GM12878 (cell line): ENCODE data around the gene PARP6. TPM values are rescaled to one million over a fixed set of nuclear protein-coding genes. Genes with fewer than 3 reads are reported as not detected.
A peak's percentile ranks its signal among the peaks of the same experiment; 100 is the strongest.

Source experiments
- BACH1 ChIP-seq: fragments of 450-650 bp; IDR thresholded peaks from 2 replicates; pipeline ENCODE4 v1.6.1; 2017; ENCODE audit warnings: mild to moderate bottlenecking, borderline replicate concordance
- ELK1 ChIP-seq: IDR thresholded peaks from 2 replicates; pipeline ENCODE4 v1.6.1; 2012; ENCODE audit warnings: low read depth, low read length, improper control_type of control experiment
- FOS ChIP-seq: IDR thresholded peaks from 3 replicates; pipeline ENCODE4 v1.6.1; 2011; ENCODE audit warnings: borderline replicate concordance; ENCODE audit not compliant: insufficient read length; ENCODE audit errors: extremely low read depth
- FOXM1 ChIP-seq: IDR thresholded peaks from 2 replicates; pipeline ENCODE4 v1.6.1; 2012; ENCODE audit warnings: low read depth, mild to moderate bottlenecking, inconsistent platforms, low read length, moderate library complexity
- GATAD2B ChIP-seq: fragments of 450-650 bp; conservative IDR thresholded peaks from 2 replicates; pipeline ENCODE4 v1.6.1; 2017; ENCODE audit warnings: low read depth, mild to moderate bottlenecking, moderate library complexity
- HCFC1 ChIP-seq: fragments of 150-350 bp; IDR thresholded peaks from 2 replicates; pipeline ENCODE4 v1.6.1; 2014; ENCODE audit warnings: low read length
- HDGF ChIP-seq: fragments of 450-650 bp; IDR thresholded peaks from 2 replicates; pipeline ENCODE4 v1.6.1; 2016; ENCODE audit warnings: antibody characterized with exemption
- IKZF1 ChIP-seq: fragments of 450-650 bp; conservative IDR thresholded peaks from 2 replicates; pipeline ENCODE4 v1.6.1; 2017; ENCODE audit warnings: antibody characterized with exemption, mild to moderate bottlenecking
- JUNB ChIP-seq: IDR thresholded peaks from 2 replicates; pipeline ENCODE4 v1.6.1; 2016; ENCODE audit warnings: antibody characterized with exemption, mild to moderate bottlenecking
- KAT2A ChIP-seq: conservative IDR thresholded peaks from 2 replicates; pipeline ENCODE4 v1.6.1; 2011; ENCODE audit warnings: low read depth, low read length; ENCODE audit not compliant: control insufficient read depth
- KLF5 ChIP-seq: fragments of 450-650 bp; IDR thresholded peaks from 2 replicates; pipeline ENCODE4 v1.6.1; 2014; ENCODE audit warnings: mild to moderate bottlenecking; ENCODE audit not compliant: partially characterized antibody
- MEF2A ChIP-seq: IDR thresholded peaks from 2 replicates; pipeline ENCODE4 v1.6.1; 2011; ENCODE audit warnings: low read depth, mild to moderate bottlenecking, low read length, moderate library complexity; ENCODE audit not compliant: insufficient read depth
- NFYA ChIP-seq: IDR thresholded peaks from 2 replicates; pipeline ENCODE4 v1.6.1; 2011; ENCODE audit warnings: low read depth, mild to moderate bottlenecking, low read length, improper control_type of control experiment, borderline replicate concordance
- NKRF ChIP-seq: fragments of 450-650 bp; conservative IDR thresholded peaks from 2 replicates; pipeline ENCODE4 v1.6.1; 2017; ENCODE audit warnings: mild to moderate bottlenecking, moderate library complexity
- RELA ChIP-seq: fragments of 450-650 bp; IDR thresholded peaks from 2 replicates; pipeline ENCODE4 v1.8.0; 2014; ENCODE audit warnings: borderline replicate concordance; ENCODE audit not compliant: partially characterized antibody
- SMARCA5 ChIP-seq: fragments of 450-650 bp; IDR thresholded peaks from 2 replicates; pipeline ENCODE4 v1.6.1; 2017; ENCODE audit warnings: mild to moderate bottlenecking
- SUPT20H ChIP-seq: IDR thresholded peaks from 2 replicates; pipeline ENCODE4 v1.6.1; 2011; ENCODE audit warnings: low read depth, mild to moderate bottlenecking, low read length, moderate library complexity, borderline replicate concordance; ENCODE audit not compliant: control insufficient read depth
- ZBED1 ChIP-seq: IDR thresholded peaks from 2 replicates; pipeline ENCODE4 v1.6.1; 2016; ENCODE audit warnings: borderline replicate concordance
- ZBTB4 ChIP-seq: fragments of 450-650 bp; formaldehyde crosslinking; IDR thresholded peaks from 2 replicates; pipeline ENCODE4 v1.4.0; 2022; ENCODE audit warnings: mild to moderate bottlenecking, moderate library complexity
- ZNF274 ChIP-seq: IDR thresholded peaks from one replicate; pipeline ENCODE4 v1.8.0; 2011; ENCODE audit not compliant: insufficient read length, insufficient read depth
- polyA plus RNA-seq, 11 experiments: library from polyadenylated mRNA; depleted of rRNA in 4 of 11; unstranded in 6 of 11; stranded (reverse) in 5 of 11; fragments of >200 nt; fragmentation: Nextera tagmentation in 4 of 11; fragmentation: Illumina TruSeq in 1 of 11; extraction: Ambion mirVana in 4 of 11; extraction: Trizol in 1 of 11; gene quantifications; 1 replicate in 1 of 11; 2 replicates in 10 of 11; pipeline versions ENCODE4 v1.2.1 to v1.2.3, GENCODE V29; 2011 to 2016; ENCODE audit warnings: inconsistent platforms in 2 of 11, missing spikeins in 2 of 11, low read depth in 1 of 11
- total RNA-seq, 4 experiments: library from RNA; depleted of rRNA in 3 of 4; stranded (reverse); fragments of >200 nt in 3 of 4; fragmentation: Illumina TruSeq in 1 of 4; extraction: Trizol in 1 of 4; gene quantifications; 2 replicates each; pipeline versions ENCODE4 v1.2.1 to v1.2.3, GENCODE V29; 2013 to 2021
- TF ChIP-seq, protein P1 (sequence below): fragments of 450-650 bp; IDR thresholded peaks from 2 replicates; pipeline ENCODE4 v1.6.1; 2016; ENCODE audit warnings: mild to moderate bottlenecking
- TF ChIP-seq, protein P2 (sequence below): IDR thresholded peaks from 2 replicates; pipeline ENCODE4 v1.6.1; 2012; ENCODE audit warnings: low read depth, low read length, improper control_type of control experiment

Gene PARP6
- total and polyA plus RNA-seq, 10 of the 15 experiments (the other 5 are each of a cell fraction or from before 2014, with no cell fraction given): 14.3 to 73.5 (median 26.9) TPM

DNA sequence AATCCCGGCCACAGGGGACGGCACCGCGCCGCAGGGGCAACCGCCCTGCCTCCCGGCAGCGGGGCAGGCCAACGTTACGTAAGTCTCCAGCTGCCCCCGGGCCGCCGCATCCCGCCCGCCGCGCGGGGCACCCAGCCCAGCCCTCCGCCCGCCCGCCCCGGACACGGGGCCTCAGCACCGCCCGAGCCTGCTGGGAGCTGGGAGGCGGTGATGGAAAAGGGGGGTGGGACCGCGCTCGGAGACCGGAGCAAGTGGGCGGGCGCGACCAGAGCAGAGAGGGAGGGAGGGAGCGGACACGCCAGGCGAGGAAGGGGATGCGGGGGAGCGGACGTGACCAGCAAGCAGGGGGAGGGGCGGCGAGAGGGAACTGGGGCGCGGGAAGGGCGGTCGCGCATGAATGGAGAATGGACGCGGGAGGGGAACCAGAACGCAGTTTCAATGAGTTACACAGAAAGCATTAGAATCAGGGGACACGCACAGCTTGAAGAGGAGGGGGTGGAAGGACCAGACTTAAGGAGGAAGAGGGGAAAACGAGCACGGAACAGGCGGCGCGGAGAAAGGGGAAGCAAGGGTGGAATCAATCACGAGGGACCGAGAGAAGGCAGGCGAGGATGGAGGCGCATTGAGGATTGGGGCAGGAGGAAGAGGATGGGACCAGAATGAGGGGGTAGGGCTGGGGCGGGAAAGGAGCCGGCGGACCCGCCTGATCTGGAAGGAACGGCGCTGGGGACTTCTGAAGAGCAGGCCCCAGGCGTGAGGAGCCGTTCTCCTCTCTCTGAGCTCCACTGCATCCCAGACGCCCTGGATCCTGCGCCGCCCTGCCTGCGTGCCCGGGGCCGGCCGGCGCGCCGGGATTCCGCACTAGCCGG, 41.9 kb downstream of the PARP6 start (continued):
- TF ChIP-seq, protein P1, sequence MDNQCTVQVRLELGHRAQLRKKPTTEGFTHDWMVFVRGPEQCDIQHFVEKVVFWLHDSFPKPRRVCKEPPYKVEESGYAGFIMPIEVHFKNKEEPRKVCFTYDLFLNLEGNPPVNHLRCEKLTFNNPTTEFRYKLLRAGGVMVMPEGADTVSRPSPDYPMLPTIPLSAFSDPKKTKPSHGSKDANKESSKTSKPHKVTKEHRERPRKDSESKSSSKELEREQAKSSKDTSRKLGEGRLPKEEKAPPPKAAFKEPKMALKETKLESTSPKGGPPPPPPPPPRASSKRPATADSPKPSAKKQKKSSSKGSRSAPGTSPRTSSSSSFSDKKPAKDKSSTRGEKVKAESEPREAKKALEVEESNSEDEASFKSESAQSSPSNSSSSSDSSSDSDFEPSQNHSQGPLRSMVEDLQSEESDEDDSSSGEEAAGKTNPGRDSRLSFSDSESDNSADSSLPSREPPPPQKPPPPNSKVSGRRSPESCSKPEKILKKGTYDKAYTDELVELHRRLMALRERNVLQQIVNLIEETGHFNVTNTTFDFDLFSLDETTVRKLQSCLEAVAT: peak; percentile 99
- TF ChIP-seq KLF5 (no peak), NKRF (peak; percentile 61; the same call in 1 of the 2 replicates), JUNB (no peak), HCFC1 (0 out of 2 replicates have a peak, but pooled peaks have one; percentile 8), KAT2A (no peak), HDGF (peak; percentile 99), FOS (no peak), RELA (peak; percentile 1), IKZF1 (peak; percentile 59), SUPT20H (no peak), ELK1 (0 out of 2 replicates have a peak, but pooled peaks have one; percentile 23), MEF2A (0 out of 2 replicates have a peak, but pooled peaks have one; percentile 36), SMARCA5 (0 out of 2 replicates have a peak, but pooled peaks have one; percentile 5), ZNF274 (no peak), FOXM1 (no peak), GATAD2B (no peak; the same call in 1 of the 2 replicates), BACH1 (peak; percentile 92), ZBTB4 (no peak), NFYA (no peak), ZBED1 (no peak)
- TF ChIP-seq, protein P2, sequence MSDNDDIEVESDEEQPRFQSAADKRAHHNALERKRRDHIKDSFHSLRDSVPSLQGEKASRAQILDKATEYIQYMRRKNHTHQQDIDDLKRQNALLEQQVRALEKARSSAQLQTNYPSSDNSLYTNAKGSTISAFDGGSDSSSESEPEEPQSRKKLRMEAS: no peak
